Measurements from ENCODE around the gene ITGAL. TPM values are rescaled to one million over a fixed set of nuclear protein-coding genes. Genes with fewer than 3 reads are reported as not detected.

The ITGAL gene
- total and polyA plus RNA-seq, 2 of the 13 experiments (the other 11 are each of a cell fraction or from before 2014, with no cell fraction given), result 0.86 to 1.2 TPM

DNA sequence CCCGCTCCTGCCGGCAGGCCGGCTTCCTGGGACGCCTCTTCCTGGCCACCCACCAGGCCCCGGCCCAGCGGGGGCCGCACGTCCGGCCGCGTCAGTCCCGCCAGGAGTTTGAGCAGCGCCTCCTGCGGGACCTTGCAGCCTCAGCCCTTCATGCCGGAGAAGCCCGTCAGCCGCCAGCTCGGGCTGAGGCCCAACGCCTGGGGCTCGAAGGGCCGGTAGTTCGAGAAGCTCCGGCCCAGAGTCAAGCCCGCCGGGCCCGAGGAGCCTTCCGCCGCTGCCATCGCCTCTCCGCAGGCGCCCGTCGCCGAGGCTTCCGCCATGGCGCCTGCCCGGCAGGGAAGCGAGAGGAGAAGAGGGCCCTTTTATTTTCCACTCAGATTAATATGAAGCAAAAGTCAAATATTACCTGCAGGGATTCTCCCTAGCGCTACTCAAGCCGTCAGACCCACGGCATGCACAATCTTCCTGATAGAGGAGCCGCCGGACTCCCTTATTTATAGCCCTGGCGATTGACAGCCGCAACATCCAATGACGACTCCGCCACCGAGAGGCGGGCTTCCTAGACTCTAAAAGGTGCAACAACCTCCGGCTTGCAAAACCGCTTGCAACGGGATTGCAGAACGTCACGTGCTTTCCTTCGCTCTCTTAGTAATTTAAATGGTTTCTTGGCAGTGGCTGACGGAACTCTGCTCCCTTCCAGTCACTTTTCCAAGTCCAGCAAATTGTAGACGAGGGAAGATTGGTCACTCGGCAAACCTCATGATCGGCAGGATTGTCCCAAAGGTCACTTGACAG lies 26.9 kb upstream of the ITGAL start, which contains the start of gene SEPHS2 (continued):
- TF ChIP-seq ZNF124 (CRISPR knock-in tag; IDR thresholded peaks at IDR 0.05) (no peak), FLYWCH1 (CRISPR knock-in tag; IDR thresholded peaks at IDR 0.05) (no peak), ETV5 (CRISPR knock-in tag; IDR thresholded peaks at IDR 0.05; ENCODE audit: borderline replicate concordance) (peak; percentile 47; the same call in 1 of the 2 replicates), HMG20B (CRISPR knock-in tag; conservative IDR thresholded peaks at IDR 0.05) (peak; percentile 48), ARHGAP35 (CRISPR knock-in tag; IDR thresholded peaks at IDR 0.05; ENCODE audit: borderline replicate concordance) (no peak), SRF (IDR thresholded peaks at IDR 0.05; ENCODE audit: low read depth, low read length) (no peak; the same call in 1 of the 2 replicates), ARNTL (CRISPR knock-in tag; IDR thresholded peaks at IDR 0.05) (peak; percentile 89), EEA1 (CRISPR knock-in tag; IDR thresholded peaks at IDR 0.05; ENCODE audit: borderline replicate concordance) (peak; percentile 82; the same call in 1 of the 2 replicates)
- TF ChIP-seq, protein P1, sequence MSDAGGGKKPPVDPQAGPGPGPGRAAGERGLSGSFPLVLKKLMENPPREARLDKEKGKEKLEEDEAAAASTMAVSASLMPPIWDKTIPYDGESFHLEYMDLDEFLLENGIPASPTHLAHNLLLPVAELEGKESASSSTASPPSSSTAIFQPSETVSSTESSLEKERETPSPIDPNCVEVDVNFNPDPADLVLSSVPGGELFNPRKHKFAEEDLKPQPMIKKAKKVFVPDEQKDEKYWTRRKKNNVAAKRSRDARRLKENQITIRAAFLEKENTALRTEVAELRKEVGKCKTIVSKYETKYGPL (CRISPR knock-in tag; IDR thresholded peaks at IDR 0.05), result no peak
- TF ChIP-seq, protein P2, sequence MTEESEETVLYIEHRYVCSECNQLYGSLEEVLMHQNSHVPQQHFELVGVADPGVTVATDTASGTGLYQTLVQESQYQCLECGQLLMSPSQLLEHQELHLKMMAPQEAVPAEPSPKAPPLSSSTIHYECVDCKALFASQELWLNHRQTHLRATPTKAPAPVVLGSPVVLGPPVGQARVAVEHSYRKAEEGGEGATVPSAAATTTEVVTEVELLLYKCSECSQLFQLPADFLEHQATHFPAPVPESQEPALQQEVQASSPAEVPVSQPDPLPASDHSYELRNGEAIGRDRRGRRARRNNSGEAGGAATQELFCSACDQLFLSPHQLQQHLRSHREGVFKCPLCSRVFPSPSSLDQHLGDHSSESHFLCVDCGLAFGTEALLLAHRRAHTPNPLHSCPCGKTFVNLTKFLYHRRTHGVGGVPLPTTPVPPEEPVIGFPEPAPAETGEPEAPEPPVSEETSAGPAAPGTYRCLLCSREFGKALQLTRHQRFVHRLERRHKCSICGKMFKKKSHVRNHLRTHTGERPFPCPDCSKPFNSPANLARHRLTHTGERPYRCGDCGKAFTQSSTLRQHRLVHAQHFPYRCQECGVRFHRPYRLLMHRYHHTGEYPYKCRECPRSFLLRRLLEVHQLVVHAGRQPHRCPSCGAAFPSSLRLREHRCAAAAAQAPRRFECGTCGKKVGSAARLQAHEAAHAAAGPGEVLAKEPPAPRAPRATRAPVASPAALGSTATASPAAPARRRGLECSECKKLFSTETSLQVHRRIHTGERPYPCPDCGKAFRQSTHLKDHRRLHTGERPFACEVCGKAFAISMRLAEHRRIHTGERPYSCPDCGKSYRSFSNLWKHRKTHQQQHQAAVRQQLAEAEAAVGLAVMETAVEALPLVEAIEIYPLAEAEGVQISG (CRISPR knock-in tag; IDR thresholded peaks at IDR 0.05), result peak; percentile 63
- TF ChIP-seq, protein P3, sequence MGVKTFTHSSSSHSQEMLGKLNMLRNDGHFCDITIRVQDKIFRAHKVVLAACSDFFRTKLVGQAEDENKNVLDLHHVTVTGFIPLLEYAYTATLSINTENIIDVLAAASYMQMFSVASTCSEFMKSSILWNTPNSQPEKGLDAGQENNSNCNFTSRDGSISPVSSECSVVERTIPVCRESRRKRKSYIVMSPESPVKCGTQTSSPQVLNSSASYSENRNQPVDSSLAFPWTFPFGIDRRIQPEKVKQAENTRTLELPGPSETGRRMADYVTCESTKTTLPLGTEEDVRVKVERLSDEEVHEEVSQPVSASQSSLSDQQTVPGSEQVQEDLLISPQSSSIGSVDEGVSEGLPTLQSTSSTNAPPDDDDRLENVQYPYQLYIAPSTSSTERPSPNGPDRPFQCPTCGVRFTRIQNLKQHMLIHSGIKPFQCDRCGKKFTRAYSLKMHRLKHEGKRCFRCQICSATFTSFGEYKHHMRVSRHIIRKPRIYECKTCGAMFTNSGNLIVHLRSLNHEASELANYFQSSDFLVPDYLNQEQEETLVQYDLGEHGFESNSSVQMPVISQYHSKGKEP (CRISPR knock-in tag; IDR thresholded peaks at IDR 0.05), result no peak
- TF ChIP-seq, protein P4, sequence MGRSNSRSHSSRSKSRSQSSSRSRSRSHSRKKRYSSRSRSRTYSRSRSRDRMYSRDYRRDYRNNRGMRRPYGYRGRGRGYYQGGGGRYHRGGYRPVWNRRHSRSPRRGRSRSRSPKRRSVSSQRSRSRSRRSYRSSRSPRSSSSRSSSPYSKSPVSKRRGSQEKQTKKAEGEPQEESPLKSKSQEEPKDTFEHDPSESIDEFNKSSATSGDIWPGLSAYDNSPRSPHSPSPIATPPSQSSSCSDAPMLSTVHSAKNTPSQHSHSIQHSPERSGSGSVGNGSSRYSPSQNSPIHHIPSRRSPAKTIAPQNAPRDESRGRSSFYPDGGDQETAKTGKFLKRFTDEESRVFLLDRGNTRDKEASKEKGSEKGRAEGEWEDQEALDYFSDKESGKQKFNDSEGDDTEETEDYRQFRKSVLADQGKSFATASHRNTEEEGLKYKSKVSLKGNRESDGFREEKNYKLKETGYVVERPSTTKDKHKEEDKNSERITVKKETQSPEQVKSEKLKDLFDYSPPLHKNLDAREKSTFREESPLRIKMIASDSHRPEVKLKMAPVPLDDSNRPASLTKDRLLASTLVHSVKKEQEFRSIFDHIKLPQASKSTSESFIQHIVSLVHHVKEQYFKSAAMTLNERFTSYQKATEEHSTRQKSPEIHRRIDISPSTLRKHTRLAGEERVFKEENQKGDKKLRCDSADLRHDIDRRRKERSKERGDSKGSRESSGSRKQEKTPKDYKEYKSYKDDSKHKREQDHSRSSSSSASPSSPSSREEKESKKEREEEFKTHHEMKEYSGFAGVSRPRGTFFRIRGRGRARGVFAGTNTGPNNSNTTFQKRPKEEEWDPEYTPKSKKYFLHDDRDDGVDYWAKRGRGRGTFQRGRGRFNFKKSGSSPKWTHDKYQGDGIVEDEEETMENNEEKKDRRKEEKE (IDR thresholded peaks at IDR 0.05), result no peak
- TF ChIP-seq, protein P5, sequence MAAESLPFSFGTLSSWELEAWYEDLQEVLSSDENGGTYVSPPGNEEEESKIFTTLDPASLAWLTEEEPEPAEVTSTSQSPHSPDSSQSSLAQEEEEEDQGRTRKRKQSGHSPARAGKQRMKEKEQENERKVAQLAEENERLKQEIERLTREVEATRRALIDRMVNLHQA (CRISPR knock-in tag; IDR thresholded peaks at IDR 0.05), result peak; percentile 93; the same call in 1 of the 2 replicates
